ENCODE measurements around the gene NPPB.

The NPPB gene

DNA sequence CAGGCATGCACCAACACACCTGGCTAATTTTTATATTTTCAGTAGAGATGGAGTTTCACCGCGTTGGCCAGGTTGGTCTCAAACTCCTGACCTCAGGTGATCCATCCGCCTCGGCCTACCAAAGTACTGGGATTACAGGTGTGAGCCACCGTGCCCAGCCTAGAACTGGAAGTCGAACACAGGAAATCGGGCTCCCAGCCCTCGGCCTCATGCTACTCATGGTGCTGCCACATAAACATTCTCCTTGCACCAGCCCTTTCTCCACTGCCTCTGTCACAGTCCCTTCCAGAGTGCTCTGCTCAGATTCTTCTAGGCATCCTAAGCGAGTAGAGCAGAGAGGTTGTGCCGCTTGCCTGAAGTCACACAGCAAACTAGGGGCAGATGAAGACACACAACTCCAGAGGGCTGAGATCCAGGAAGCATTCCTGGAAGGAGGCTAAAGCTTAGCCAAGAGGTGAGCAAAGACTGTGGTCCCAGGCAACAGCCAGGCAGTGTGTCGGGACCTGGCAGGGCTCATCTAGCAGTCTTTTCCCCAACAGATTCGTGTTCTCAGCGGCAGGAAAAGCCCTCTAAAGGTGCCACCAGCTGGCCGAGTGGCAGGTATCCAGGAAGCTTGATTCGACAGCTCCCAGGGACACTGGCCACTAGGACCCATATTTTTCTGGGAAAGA is 29.6 kb upstream of the NPPB start:
- H3K27me3 Mint-ChIP-seq (ENCODE audit: low read depth) = no peaks in the 10 kb centered on the region
- H3K36me3 Mint-ChIP-seq (ENCODE audit: low read depth) = no peaks in the 10 kb centered on the region
- peaks cover 7% of the 10 kb centered on the region for H3K4me1 Mint-ChIP-seq (ENCODE audit: low read depth)
- H3K27ac Mint-ChIP-seq = no peak overlapping the region
- no peak overlapping the region for H3K4me3 Mint-ChIP-seq
- H3K9me3 Mint-ChIP-seq = no peaks in the 10 kb centered on the region

DNA sequence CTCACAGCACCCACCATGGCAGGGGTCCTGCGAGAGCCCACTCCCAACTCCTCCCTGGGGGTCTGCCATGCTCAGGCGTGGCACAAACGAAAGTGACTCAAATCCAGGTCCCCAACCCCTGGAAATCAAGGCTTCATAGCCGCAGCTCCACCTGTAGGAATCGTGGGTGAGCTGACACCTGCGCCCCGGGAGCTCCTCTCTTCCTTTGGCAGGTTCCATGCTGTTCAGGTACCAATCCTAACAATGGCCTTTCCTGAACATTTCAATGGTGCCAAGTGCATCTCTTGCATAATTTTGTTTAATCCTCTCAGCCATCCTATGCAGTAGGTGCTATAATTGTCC is 28.9 kb upstream of the NPPB start:
- Mint-ChIP-seq H3K27me3 (ENCODE audit: low read depth) (no peaks in the 10 kb centered on the region), H3K27ac (no peak overlapping the region), H3K9me3 (no peaks in the 10 kb centered on the region), H3K36me3 (ENCODE audit: low read depth) (no peaks in the 10 kb centered on the region), H3K4me1 (ENCODE audit: low read depth) (peaks cover 7% of the 10 kb centered on the region), H3K4me3 (no peak overlapping the region)

DNA sequence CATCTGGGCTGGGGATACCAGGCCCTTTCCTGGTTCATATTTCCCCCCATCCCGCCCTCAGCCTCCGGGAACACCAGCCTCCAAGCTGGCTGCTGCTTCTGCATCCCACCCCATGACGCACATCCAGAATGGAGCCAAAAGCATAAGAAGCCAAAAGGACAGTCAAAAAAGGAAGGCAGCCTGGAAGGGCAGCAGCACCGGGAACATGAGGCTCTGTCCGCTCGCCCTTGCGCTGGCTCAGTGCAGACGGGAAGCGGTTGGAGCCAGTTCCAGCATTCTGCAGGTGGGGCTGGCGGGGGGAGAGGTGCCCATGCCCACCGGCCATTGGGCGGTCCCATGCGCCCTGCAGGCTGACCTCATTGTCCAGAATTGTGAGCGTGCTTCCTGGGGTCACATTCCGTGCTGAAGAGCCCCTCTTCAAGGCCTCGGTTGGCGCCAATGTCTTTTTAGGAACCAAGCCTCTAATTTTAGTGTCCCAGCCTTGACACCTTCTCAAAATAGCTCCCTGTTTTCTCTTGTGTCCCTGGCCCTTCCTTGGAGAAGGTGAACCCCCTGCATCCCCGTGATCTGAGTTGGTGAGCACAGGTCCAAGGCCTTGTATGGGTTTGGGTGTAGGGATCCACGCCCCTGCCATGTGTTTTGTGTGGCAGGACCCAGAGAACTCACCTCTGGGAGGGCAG is 28.4 kb upstream of the NPPB start:
- Mint-ChIP-seq H3K4me1 (ENCODE audit: low read depth) (peaks cover 7% of the 10 kb centered on the region), H3K9me3 (no peaks in the 10 kb centered on the region), H3K27ac (no peak overlapping the region), H3K36me3 (ENCODE audit: low read depth) (no peaks in the 10 kb centered on the region), H3K27me3 (ENCODE audit: low read depth) (peaks cover under 1% of the 10 kb centered on the region), H3K4me3 (no peak overlapping the region)

DNA sequence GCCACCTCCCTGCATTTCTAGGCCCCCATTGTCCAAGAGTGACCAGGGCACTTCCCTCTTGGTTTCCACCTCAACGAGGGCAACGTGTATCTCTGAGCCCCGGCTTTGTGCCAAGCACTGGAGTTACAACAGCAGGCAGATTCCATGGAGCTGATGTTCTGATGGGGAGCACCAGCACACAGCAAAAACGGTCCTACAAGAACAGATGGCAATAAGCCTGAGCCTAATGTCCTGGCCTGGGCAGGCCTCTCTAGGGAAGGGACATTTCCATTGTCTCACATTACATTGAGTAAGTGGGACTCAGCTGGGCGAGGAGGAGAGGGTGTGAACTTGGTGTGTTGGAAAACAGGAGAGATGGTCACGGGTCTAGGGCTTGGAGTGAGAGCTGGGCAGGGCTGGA is 27.2 kb upstream of the NPPB start:
- no peaks in the 10 kb centered on the region for H3K36me3 Mint-ChIP-seq (ENCODE audit: low read depth)

DNA sequence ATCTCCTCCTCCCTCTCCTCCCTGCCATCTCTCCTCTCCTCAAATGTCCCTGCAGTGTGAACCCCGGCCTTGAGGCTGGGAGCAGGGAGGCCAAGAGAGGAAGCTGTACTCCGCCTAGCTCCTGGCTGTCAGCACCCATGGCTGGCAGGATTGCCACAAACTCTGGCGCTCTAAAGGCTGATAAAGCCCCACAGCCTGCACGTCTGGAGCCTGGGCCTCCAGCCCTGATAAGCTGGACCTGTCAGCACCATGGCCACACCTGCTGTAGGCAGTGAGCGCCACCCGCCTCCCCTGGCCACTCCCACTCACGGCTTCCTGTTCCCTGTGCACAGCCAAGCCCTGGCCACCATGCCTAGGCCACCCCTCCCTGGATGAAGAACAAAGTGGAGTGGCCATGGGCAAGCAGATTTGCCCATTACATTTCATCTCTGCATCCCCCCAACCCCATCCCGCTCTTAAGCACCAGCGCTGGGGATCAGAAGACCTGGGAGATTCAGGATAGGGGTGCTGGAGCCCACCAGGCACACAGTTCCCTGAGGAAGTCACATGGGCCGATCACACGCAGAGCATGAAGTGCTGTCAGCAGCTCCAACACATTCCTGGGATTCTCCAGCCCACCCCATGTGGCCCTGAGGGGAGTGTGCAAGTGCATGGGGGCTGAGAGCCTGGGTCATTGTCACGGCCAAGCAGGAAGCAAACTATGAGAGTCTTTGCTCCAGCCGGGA is 24.2 kb upstream of the NPPB start:
- Mint-ChIP-seq H3K4me1 (ENCODE audit: low read depth) (peaks cover 7% of the 10 kb centered on the region), H3K9me3 (no peaks in the 10 kb centered on the region), H3K27ac (no peak overlapping the region), H3K36me3 (ENCODE audit: low read depth) (no peaks in the 10 kb centered on the region), H3K27me3 (ENCODE audit: low read depth) (peaks cover 5% of the 10 kb centered on the region), H3K4me3 (no peak overlapping the region)

More for the DNA sequence above, 27.2 kb upstream of the NPPB start:
- H3K27ac Mint-ChIP-seq = no peak overlapping the region
- peaks cover 7% of the 10 kb centered on the region for H3K4me1 Mint-ChIP-seq (ENCODE audit: low read depth)
- no peak overlapping the region for H3K4me3 Mint-ChIP-seq
- H3K27me3 Mint-ChIP-seq (ENCODE audit: low read depth) = peaks cover 5% of the 10 kb centered on the region
- no peaks in the 10 kb centered on the region for H3K9me3 Mint-ChIP-seq

DNA sequence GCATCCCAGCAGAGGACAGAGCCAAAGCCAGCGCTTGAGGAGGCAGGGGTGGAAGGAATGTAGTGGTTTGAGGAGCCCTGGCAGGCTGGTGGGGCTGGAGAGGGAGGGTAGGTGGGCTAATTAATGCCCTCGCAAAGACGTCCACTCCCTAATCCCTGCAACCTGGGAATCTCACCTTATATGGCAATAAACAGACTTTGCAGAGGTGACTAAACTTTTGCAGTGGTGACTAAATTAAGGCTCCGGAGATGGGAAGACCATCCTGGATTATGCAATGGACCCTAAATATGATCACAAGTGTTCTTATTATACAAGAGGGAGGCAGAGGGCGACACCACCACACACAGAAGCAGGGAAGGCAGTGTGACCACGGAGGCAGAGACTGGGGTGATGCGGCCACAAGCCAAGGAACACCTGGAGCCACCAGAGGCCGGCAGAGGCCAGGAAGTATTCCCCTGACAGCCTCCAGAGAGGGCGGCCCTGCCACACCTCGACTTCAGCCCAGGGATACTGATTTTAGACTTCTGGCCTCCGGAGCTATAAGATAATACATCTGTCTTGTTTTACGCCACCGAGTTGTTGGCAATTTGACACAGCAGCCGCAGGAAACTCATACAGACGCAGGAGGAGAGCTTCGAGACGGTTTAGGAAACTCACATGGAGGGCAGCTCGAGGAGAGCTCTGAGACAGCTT is 23.1 kb upstream of the NPPB start:
- Mint-ChIP-seq H3K36me3 (ENCODE audit: low read depth) (no peaks in the 10 kb centered on the region), H3K9me3 (no peaks in the 10 kb centered on the region), H3K27me3 (ENCODE audit: low read depth) (peaks cover 8% of the 10 kb centered on the region), H3K4me1 (ENCODE audit: low read depth) (peaks cover 7% of the 10 kb centered on the region), H3K4me3 (no peak overlapping the region), H3K27ac (no peak overlapping the region)

DNA sequence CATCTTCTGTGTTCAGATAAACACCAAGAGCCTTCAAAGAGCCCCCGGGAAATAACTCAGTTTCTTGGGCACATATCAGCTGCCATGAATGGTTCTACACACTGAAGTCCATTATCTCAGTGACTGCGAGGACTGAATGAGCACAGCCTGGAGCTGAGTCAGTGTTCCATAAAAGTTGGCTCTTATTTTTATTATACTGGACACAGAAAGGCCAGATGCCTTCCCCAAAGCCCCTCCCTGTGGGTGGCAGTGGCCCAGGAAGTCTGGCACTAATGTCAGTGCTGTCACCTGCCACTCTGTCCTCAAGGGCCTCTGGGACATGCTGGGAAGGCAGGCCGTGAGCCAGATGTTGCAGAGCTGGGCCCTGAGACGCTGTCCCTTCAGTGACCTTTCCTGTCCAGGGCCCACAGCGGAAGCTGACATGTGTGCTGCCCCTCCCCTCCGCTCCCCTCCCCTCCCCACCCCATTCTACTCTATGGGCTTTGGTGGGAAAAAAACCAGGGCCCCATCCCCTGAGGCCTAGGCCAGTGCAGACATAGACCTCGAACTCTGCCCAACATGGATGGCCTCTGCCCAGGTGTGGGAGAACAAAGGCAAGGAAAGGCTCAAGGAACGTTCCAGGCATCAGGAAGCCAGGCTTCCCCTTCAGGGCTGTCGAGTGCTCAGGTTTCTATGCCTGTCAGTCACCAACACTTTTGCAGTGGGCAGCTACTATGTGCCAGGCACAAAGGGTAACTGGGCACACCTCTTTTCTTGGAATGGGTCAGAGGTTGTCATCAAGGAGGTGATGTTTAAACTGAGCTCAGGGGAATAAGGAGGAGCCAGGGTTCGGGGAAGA is 22.4 kb upstream of the NPPB start:
- H3K9me3 Mint-ChIP-seq = no peaks in the 10 kb centered on the region
- no peaks in the 10 kb centered on the region for H3K36me3 Mint-ChIP-seq (ENCODE audit: low read depth)
- H3K4me1 Mint-ChIP-seq (ENCODE audit: low read depth) = peaks cover 3% of the 10 kb centered on the region
- peaks cover 8% of the 10 kb centered on the region for H3K27me3 Mint-ChIP-seq (ENCODE audit: low read depth)
- H3K4me3 Mint-ChIP-seq = no peak overlapping the region
- no peak overlapping the region for H3K27ac Mint-ChIP-seq

DNA sequence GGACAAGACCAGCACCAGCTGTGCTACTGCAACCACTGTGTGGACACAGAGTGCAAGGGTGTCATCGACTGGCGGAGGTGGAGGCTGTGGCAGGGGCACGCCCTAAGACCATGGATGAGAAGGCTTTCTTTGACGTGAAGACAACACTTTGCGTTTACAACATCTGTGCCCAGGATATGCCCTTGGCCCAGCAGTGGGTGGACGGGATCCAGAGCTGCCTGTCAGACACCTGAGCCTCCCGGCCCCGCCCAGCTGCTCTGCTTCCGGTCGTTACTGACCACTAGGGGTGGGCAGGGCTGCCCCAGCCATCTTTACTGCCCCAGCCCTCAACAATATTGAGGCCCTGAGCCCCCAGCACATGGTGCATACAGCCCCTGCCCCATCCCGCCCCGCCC is 21.4 kb upstream of the NPPB start:
- Mint-ChIP-seq H3K4me3 (no peak overlapping the region), H3K4me1 (ENCODE audit: low read depth) (no peaks in the 10 kb centered on the region), H3K27ac (no peak overlapping the region), H3K9me3 (no peaks in the 10 kb centered on the region), H3K27me3 (ENCODE audit: low read depth) (peaks cover 8% of the 10 kb centered on the region), H3K36me3 (ENCODE audit: low read depth) (no peaks in the 10 kb centered on the region)

DNA sequence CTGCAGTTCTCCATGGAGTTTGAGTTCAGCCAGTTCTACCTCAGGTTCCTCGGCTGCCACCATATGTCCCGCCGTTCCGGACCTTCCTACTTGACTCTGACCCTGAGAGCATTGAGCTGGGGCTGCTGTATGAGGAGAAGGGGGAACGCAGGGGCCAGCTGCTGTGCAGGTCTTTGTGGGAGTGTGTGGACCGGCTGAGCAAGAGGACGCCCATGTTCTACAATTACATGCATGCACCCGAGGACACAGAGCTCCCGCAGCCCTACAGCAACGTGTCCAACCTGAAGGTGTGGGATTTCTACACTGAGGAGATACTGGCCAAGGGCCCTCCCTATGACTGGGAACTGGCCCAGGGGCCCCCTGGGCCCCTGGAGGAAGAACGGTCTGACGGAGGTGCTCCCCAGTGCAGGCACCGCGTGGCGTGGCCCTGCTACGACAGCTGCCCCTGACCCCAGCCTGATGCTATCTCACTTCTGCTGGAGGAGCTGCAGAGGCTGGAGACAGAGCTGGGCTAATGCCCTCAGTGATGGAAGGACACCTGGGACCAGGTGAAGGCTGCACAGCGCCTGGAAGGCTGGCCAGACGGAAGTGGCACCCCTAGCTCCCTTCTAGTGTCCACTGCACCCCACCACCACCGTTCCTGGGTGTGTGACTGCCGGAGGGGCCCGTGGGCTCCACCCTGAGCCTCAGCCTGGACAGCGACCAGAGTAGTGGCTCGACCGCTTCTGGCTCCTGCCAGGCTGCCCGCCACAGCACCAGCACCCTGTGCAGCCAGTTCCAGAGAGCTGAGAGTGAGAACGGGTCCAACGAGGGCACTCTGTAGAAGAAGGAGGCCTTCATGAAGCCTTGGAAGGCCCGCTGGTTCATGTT is 20.8 kb upstream of the NPPB start:
- no peaks in the 10 kb centered on the region for H3K36me3 Mint-ChIP-seq (ENCODE audit: low read depth)
- H3K9me3 Mint-ChIP-seq = no peaks in the 10 kb centered on the region
- no peak overlapping the region for H3K4me3 Mint-ChIP-seq
- H3K27ac Mint-ChIP-seq = no peak overlapping the region
- no peaks in the 10 kb centered on the region for H3K4me1 Mint-ChIP-seq (ENCODE audit: low read depth)
- peaks cover 8% of the 10 kb centered on the region for H3K27me3 Mint-ChIP-seq (ENCODE audit: low read depth)

DNA sequence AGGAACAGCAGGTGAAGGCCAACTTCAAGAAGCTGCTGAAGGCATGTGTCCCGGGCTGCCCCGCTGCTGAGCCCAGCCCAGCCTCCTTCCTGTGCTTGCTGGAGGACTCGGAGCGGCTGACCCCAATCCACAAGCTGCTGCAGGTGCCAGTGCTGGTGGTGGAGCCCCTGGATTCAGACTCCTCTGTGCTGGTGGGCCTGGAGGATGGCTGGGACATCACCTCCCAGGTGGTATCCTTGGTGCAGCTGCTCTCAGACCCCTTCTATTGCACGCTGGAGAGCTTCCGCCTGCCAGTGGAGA is 20.1 kb upstream of the NPPB start:
- Mint-ChIP-seq H3K36me3 (ENCODE audit: low read depth) (no peaks in the 10 kb centered on the region), H3K27ac (no peak overlapping the region), H3K27me3 (ENCODE audit: low read depth) (peaks cover 8% of the 10 kb centered on the region), H3K4me1 (ENCODE audit: low read depth) (no peaks in the 10 kb centered on the region), H3K9me3 (no peaks in the 10 kb centered on the region), H3K4me3 (no peak overlapping the region)

DNA sequence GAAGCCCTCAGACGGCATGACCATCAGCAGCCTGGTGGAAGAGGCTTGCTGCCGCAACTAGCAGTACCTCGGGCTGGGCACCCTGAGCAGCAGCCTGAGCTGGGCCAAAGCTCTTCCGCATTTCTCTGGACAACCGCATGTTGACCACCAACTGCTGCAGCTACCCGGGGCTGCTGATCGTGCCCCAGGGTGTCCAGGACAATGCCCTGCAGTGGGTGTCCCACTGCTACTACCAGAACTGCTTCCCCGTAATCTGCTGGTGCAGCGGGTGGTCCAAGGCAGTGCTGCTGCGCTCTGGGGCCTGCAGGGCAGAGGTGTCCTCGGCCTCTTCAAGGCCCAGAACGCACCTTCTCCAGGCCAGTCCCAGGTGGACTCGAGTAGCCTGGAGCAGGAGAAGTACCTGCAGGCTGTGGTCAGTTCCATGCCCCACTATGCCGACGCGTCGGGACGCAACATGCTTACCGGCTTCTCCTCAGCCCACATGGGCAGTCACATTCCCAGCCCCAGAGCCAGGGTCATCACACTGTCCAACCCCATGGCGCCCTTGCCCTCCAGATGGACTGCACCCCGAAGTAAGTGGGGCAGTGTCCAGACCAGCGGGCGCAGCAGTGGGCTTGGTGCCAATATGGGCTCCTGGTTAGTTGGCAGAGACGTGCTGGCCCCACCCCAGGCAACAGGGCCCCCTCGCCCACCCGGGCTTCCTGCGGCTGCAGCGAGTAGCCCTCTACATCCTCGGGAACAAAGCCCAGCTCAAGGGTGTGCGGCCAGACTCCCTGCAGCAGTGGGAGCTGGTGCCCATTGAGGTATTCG is 19.5 kb upstream of the NPPB start:
- Mint-ChIP-seq H3K9me3 (no peaks in the 10 kb centered on the region), H3K4me3 (no peak overlapping the region), H3K36me3 (ENCODE audit: low read depth) (no peaks in the 10 kb centered on the region), H3K27ac (no peak overlapping the region), H3K27me3 (ENCODE audit: low read depth) (peaks cover 8% of the 10 kb centered on the region), H3K4me1 (ENCODE audit: low read depth) (no peaks in the 10 kb centered on the region)

DNA sequence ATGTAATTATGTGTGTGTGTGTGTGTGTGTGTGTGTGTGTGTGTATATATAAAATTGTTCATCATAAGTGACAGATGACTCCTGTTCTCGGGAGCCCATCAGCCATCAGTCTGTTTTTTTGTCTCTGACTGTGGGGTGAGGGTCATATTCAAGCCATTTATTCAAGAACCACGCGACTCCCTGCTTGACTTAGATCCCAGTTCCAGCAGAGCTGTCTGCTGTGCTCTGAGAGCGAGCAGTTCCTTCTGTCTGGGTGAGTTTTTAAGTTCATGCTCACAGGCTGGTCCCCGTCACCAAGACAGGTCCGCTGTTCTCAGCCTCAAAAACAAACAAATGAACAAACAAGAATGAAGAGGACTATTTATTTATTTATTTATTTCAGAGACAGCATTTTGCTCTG is 18.3 kb upstream of the NPPB start:
- no peaks in the 10 kb centered on the region for H3K4me1 Mint-ChIP-seq (ENCODE audit: low read depth)
- H3K36me3 Mint-ChIP-seq (ENCODE audit: low read depth) = no peaks in the 10 kb centered on the region
- peaks cover 7% of the 10 kb centered on the region for H3K27me3 Mint-ChIP-seq (ENCODE audit: low read depth)
- no peak overlapping the region for H3K27ac Mint-ChIP-seq
- H3K4me3 Mint-ChIP-seq = no peak overlapping the region
- no peaks in the 10 kb centered on the region for H3K9me3 Mint-ChIP-seq

DNA sequence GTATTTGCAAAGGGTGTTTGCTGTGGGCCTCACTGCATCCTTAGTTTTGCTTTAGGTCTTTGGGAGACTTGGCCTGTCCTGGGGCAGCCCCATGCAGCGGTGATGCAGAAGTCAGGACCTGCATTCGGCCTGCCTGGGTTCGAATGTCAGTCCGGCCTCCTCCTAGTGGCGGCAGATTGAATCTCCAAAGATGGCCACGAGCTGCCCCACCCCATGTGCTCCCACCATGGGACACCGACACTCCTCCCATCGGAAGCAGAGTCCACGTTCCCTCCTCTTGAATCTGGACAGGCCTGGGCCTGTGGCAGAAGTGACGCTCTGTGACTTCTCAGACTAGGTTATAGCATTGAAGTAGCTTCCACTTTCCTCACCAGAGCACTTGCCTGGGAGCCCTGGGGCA is 16.3 kb upstream of the NPPB start:
- Mint-ChIP-seq H3K9me3 (no peaks in the 10 kb centered on the region), H3K4me3 (no peak overlapping the region), H3K27me3 (ENCODE audit: low read depth) (peaks cover 8% of the 10 kb centered on the region), H3K36me3 (ENCODE audit: low read depth) (no peaks in the 10 kb centered on the region), H3K4me1 (ENCODE audit: low read depth) (no peaks in the 10 kb centered on the region), H3K27ac (no peak overlapping the region)

All from T-helper 1 cell treated with Interleukin-12 subunit alpha and Interleukin-12 subunit beta and Interleukin-4 antibody, amounts not matched to agents 30 μg/mL and 1 μg/mL, for 36 hours (primary cell).